NCI-H1105 treated with DMSO at 0.1 percent for 48 hours (cell line): ENCODE data around the gene TCF20.

Experiments
- DNase-seq: peaks from one replicate; lab custom pipeline; 2025; lab: John Stamatoyannopoulos, UW

TCF20 gene

GRCh38 chr22:42300259-42301076 lies 30.0 kb upstream of the TCF20 start:
- DNase-seq = no peak

DNA sequence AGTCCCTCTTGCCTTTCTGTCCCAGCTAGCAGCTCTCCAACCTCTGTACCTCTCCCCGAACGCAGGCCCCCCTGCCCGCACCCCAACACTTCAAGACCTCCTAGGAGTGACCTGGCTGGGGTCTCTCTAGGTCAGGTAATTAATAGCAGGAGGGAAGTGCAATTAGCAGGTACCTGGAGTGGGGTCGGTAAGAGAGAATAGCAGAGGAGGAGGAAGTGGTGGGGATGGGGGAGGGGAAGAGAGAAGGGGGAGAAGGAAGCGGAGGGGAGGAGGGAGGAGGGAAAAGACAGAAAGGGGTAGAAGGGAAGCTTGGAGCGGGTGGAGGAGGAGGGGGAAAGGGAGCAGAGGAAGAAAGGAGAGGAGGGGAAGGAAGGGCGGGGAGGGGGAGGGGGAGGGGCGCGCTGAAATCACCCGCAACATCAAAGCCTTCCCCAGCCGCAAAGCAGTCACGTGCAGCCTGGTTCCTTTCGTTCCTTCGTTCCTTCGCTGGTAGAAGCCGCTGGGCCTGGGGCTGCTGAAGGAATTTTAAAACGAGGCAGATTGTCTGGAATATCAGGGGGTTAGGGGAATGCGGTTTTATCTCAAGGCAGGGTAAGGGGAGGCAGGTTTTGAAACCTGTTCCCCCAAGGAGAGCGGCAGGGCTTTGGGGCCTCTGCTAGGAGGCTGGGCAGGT lies 29.3 kb upstream of the TCF20 start:
- DNase-seq = no peak

GRCh38 chr22:42298746-42299145 lies 28.3 kb upstream of the TCF20 start:
- no peak for DNase-seq

GRCh38 chr22:42297778-42298177 lies 27.3 kb upstream of the TCF20 start:
- no peak for DNase-seq

DNA sequence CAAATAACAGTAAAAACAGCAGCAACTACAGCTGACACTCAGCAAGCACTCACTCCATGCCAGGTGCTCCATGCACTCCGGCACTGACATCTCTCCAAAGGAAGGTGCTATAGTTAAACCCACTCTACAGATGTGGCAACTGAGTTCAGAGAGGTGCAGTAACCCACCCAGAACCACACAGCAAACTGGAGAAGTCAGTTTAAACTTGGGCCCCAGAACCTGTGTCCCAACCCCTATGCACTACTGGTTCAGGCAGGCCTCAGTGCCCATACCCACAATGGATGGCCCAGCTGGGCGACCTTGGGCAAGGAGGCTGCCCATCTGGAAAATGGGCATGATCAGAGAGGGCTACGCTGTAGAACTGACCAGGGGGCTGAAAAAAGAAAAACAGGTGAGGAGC lies 26.4 kb upstream of the TCF20 start:
- DNase-seq = no peak

- peak; percentile 91 for DNase-seq
Measured at GRCh38 chr22:42296381-42296853, 26.0 kb upstream of the TCF20 start.

DNA sequence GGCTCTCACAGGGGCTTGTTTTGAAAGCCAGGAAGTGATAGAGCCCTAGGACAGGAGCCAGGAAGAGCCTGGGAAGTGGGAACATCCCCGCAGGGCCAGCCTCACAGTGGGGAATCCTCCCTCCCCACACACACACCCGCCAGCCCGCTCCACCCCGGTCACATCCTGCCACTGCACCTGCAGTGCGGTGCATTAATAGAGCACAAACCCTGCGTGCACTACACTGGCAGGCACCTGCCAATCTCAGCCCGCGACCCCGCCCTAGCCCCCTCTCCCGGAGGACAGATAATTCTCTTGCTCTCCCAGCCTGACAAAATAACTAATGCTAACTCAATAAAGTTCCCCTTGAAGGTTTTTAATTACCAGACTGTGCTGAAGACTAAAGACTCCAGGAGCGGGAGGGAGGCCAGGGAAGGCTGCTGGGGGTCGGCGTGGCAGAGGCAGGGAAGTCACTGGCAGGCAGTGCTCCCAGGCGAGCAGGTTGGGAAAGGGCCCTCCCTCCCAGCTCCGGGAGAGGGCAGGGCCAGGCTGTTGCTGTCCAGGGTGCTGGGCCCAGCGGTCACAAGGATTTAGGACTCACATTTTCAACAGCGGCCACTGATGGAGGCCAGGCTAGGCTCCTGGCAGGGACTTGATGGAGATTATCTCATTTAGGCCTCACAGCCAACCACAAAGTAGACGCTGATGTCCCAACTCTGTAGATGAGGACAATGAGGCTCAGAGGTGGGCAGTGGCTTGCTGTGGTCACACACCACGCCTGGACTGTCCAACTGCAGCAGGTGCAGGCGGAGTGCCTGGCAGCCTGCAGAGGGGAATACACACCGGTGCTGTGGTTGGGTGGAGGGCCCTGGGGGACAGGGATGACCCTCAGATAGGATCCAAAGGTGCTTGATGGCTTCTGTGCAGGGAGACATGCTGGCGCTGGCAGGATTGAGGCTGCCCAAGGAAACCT lies 23.9 kb upstream of the TCF20 start:
- peak; percentile 28 for DNase-seq

DNA sequence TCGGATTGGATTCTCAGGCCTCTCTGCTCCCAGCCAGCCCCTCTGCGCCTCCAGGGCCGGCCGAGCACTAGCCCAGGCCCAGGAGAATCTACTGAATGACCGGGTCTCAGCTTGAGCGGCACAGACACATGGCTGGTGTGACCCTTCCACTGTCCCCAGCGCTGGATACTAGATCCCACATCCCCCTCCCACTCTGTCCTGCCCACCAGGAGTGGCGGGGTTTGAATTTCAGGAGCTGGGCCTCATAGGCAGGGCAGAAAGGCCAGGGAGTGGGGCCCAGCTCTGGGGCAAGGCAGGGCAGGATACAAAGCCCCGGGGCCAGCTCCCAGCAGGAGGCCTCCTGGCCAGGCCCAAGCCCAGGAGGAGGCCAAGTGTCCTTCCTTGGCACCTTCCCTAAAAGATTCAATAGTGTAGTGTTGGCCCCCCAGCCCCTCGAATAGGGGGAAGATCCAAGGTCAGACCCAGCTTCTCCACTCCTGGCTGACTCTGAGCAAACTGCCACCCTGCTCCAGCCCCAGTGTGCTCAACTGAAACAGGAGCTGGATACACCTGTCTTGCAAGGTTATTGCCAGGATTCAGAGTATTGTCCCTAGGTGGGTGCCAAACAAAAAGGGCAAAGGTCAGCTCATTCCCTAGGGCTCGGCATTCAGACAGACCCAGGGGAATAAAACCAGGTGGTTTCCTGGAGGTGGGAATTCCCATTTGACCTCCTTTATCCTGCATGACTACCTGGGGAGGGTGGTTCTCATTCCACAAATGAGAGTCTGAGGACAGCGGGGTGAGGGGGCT lies 22.5 kb upstream of the TCF20 start:
- DNase-seq = no peak

- DNase-seq = no peak
Measured at GRCh38 chr22:42291287-42291686, 20.8 kb upstream of the TCF20 start.

GRCh38 chr22:42289671-42290541 lies 19.5 kb upstream of the TCF20 start:
- peak; percentile 77 for DNase-seq

DNA sequence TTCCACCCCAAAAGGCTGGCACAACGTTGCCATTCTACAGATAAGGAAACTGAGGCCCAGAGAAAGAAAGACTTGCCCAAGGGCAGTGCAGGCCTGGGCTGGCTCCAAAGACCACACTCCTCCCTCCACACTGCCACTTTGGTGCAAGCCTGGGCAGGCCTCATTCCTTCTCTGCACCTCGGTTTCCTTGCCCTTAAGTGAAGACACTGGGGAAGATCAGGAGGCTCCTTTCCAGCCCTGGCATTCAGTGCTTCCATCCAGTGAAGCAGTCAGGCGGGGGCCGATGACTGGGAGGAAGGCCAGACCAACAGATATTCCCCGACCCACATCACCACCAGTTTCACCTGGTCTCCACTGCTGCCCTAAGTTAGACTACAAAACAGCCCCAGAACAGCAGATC lies 18.3 kb upstream of the TCF20 start:
- no peak for DNase-seq

- DNase-seq = no peak
Measured at GRCh38 chr22:42287174-42287890, 16.9 kb upstream of the TCF20 start.

GRCh38 chr22:42286205-42286604 lies 15.8 kb upstream of the TCF20 start:
- no peak for DNase-seq

DNA sequence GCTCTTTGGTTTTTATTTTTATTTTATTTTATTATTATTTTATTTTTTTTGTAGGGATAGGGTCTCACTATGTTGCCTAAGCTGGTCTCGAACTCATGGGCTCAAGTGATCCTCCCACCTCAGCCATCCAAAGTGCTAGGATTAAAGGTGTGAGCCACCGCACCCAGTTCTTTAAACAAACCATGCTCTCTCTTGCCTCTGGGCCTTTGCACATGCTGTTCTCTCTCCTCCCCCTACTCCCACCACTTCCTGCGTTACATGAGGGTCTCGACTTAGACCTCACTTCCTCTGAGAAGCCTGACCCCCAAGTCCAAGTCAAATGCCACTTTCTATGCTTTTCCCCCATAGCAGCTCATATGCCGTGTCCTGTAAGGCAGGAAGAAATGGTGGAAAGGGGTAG lies 15.2 kb upstream of the TCF20 start:
- DNase-seq = no peak

GRCh38 chr22:42284643-42285181 lies 14.3 kb upstream of the TCF20 start:
- DNase-seq = no peak

- no peak for DNase-seq
Measured at GRCh38 chr22:42284202-42284591, 13.7 kb upstream of the TCF20 start.

DNA sequence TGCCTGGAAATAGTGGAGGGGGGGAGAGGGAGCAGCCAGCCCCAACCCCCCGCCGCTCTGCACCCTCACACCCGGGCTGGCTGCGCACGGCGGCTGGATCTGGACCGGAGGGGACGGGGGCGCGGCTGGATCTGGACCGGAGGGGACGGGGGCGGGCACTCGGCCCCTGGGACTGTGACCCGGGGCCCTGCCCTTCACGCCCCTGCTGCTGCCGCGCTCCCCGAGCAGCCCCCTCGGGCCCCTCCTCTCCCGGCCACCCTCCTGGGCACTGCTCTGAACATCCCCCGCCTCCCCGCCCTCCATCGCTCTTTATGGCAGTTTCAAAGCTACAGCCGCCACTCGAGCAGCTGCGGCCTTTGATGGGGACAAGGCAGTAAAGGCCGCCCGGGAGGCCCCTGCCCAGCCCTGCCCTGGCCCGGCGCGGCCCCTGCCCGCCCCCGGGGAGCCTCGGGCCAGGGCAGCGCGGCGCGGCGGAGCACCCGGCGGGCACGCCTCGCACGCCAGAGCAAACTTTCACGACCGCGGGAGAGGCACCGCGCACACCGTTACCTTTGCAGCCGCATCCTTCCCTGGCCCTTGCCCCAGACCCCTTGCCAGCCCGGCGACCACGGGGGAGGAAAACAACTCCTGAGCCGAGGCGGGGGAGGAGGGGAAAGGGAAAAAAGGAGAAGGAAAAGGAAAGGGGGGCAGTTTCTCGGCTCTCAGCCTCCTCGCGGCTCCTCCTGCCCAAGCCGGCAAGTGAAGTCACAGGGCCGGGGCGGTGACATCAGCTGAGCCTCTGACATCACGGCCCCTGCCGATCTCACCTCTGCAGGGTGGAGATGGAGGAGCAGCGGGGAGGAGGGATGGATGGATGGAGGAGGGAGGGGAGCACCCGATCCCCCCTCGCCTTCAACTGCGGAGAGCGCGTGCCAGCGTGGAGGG lies 13.1 kb upstream of the TCF20 start:
- no peak for DNase-seq

- no peak for DNase-seq
Measured at GRCh38 chr22:42282943-42283277, 12.5 kb upstream of the TCF20 start.
